ENCODE results near the gene LAYN.

DNA sequence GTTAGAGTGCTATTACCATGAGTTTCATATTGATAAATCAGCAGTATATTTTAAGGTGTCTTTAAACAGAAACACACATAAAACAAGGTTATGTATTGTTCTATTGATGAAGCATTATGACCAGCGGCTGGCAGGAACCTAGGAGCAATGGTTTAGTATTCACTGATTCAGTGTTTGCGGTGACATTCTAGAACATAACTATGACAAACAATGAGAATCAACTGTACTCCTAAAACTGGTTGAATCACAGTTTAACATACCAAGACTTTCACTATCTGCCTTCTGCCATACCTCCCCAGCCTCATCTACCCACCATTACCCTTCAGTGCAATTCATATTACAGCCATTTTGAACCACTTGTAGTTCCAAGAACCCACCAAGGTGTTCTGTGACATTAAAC is 17.2 kb upstream of the LAYN start:
- no peak for TF ChIP-seq POLR2A (IDR thresholded peaks at IDR 0.05; ENCODE audit: extremely low read depth, insufficient read length)
- TF ChIP-seq CTCF (IDR thresholded peaks at IDR 0.05; ENCODE audit: low read depth, low read length), result no peak
- TF ChIP-seq, protein P1, sequence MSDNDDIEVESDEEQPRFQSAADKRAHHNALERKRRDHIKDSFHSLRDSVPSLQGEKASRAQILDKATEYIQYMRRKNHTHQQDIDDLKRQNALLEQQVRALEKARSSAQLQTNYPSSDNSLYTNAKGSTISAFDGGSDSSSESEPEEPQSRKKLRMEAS (IDR thresholded peaks at IDR 0.05; ENCODE audit: low read depth, low read length), result no peak
